Measurements from ENCODE around the gene MED8. TPM values are rescaled to one million over a fixed set of nuclear protein-coding genes. Genes with fewer than 3 reads are reported as not detected.

MED8 gene
- total RNA-seq, 1 experiment from 2014 or later, result 36.7 TPM

GRCh38 chr1:43363283-43363934, 26.2 kb downstream of the MED8 start:
- no peak for TF ChIP-seq CTCF (conservative IDR thresholded peaks at IDR 0.05; ENCODE audit: low read depth, low read length)
- no peak for TF ChIP-seq EZH2 (IDR thresholded peaks at IDR 0.05; ENCODE audit: borderline replicate concordance, low read depth, low read length, poor library complexity, severe bottlenecking)

GRCh38 chr1:43360616-43361015, 29.0 kb downstream of the MED8 start:
- ChIA-PET CTCF (no interaction called here), POLR2A (ENCODE audit: low non-redundant PET) (no interaction called here)
- no peak for TF ChIP-seq CTCF (conservative IDR thresholded peaks at IDR 0.05; ENCODE audit: low read depth, low read length)
- no peak for TF ChIP-seq EZH2 (IDR thresholded peaks at IDR 0.05; ENCODE audit: borderline replicate concordance, low read depth, low read length, poor library complexity, severe bottlenecking)
- Histone ChIP-seq H3K27me3 (replicated peaks; ENCODE audit: insufficient read depth, low read depth, low read length, poor library complexity) (no peaks in the 10 kb centered on the region), H3K36me3 (ENCODE audit: insufficient read depth, low read length, poor library complexity, severe bottlenecking) (peaks cover 56% of the 10 kb centered on the region), H3K4me1 (ENCODE audit: insufficient read depth, low read length, poor library complexity, severe bottlenecking) (peaks cover 20% of the 10 kb centered on the region), H3K4me3 (ENCODE audit: low read depth, low read length, poor library complexity, severe bottlenecking) (peak overlapping the region; percentile 78), H3K27ac (ENCODE audit: low read depth, low read length, poor library complexity, severe bottlenecking) (peak overlapping the region; percentile 32), H3K9me3 (ENCODE audit: low read depth, low read length, poor library complexity, severe bottlenecking) (no peaks in the 10 kb centered on the region)
- no peak for DNase-seq (ENCODE audit: low spot score)
- BruUV-seq (replicated peaks), result no TSS peak
- intact Hi-C loops (cut with micrococcal nuclease; ENCODE audit: unreplicated experiment), result no loop called here

More at GRCh38 chr1:43363283-43363934, 26.2 kb downstream of the MED8 start:
- intact Hi-C loops (cut with micrococcal nuclease; ENCODE audit: unreplicated experiment), result no loop called here
- Histone ChIP-seq H3K27ac (ENCODE audit: low read depth, low read length, poor library complexity, severe bottlenecking) (no peak overlapping the region), H3K9me3 (ENCODE audit: low read depth, low read length, poor library complexity, severe bottlenecking) (no peaks in the 10 kb centered on the region), H3K36me3 (ENCODE audit: insufficient read depth, low read length, poor library complexity, severe bottlenecking) (peaks cover 56% of the 10 kb centered on the region), H3K4me1 (ENCODE audit: insufficient read depth, low read length, poor library complexity, severe bottlenecking) (peaks cover 20% of the 10 kb centered on the region), H3K4me3 (ENCODE audit: low read depth, low read length, poor library complexity, severe bottlenecking) (no peak overlapping the region), H3K27me3 (replicated peaks; ENCODE audit: insufficient read depth, low read depth, low read length, poor library complexity) (no peaks in the 10 kb centered on the region)
- POLR2A ChIA-PET (ENCODE audit: low non-redundant PET), result no interaction called here
- no peak for DNase-seq (ENCODE audit: low spot score)
- CTCF ChIA-PET, result no interaction called here
- TSS peak; percentile 34 for BruUV-seq (replicated peaks)

DNA sequence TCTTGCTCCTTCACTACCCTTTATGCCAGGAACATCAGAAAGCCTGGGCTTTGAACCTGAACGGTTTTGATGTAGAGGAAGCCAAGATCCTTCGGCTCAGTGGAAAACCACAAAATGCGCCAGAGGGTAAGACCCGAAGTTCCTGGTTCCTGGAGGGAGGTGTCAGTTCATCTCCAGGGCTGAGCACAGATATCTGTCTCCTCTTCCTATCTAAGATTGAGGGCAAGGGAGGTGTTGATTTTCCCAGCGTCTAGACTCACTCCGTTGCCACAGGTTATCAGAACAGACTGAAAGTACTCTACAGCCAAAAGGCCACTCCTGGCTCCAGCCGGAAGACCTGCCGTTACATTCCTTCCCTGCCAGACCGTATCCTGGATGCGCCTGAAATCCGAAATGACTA, 29.9 kb downstream of the MED8 start:
- TF ChIP-seq CTCF (conservative IDR thresholded peaks at IDR 0.05; ENCODE audit: low read depth, low read length) (no peak), EZH2 (IDR thresholded peaks at IDR 0.05; ENCODE audit: borderline replicate concordance, low read depth, low read length, poor library complexity, severe bottlenecking) (no peak)
- Histone ChIP-seq H3K27me3 (replicated peaks; ENCODE audit: insufficient read depth, low read depth, low read length, poor library complexity) (no peaks in the 10 kb centered on the region), H3K27ac (ENCODE audit: low read depth, low read length, poor library complexity, severe bottlenecking) (peak overlapping the region; percentile 78), H3K36me3 (ENCODE audit: insufficient read depth, low read length, poor library complexity, severe bottlenecking) (peaks cover 52% of the 10 kb centered on the region), H3K9me3 (ENCODE audit: low read depth, low read length, poor library complexity, severe bottlenecking) (no peaks in the 10 kb centered on the region), H3K4me3 (ENCODE audit: low read depth, low read length, poor library complexity, severe bottlenecking) (peak overlapping the region; percentile 78), H3K4me1 (ENCODE audit: insufficient read depth, low read length, poor library complexity, severe bottlenecking) (peaks cover 20% of the 10 kb centered on the region)
- BruUV-seq (replicated peaks), result no TSS peak
- POLR2A ChIA-PET (ENCODE audit: low non-redundant PET), result no interaction called here
- DNase-seq (ENCODE audit: low spot score), result no peak
- intact Hi-C loops (cut with micrococcal nuclease; ENCODE audit: unreplicated experiment), result loop anchor here (10.0 kb wide), 1 partner anchor 115 kb away; no protein-coding TSS in a partner anchor
- CTCF ChIA-PET, result no interaction called here

Measured in A673 (cell line).